HG03103 (cell line): ENCODE data around the gene LRTM2.
"Not testable (repeated sequence)": the region's sequence is repeated elsewhere in the genome, so short reads cannot be mapped to it uniquely, and the experiment has no call there.

Experiments
- ATAC-seq: cut with Tn5 transposase; IDR thresholded peaks from one replicate; pipeline ENCODE4 v1.9.1; 2021; ENCODE audit warnings: low read depth; ENCODE audit not compliant: unreplicated experiment

LRTM2 gene

GRCh38 chr12:1810201-1810930, 10.0 kb upstream of the LRTM2 start:
- ATAC-seq: no peak

GRCh38 chr12:1810931-1811280, 9.5 kb upstream of the LRTM2 start:
- no peak for ATAC-seq

GRCh38 chr12:1811281-1811947, 9.0 kb upstream of the LRTM2 start:
- ATAC-seq: no peak

- no peak for ATAC-seq
These were observed 8.4 kb upstream of the LRTM2 start for GRCh38 chr12:1811948-1812291.

GRCh38 chr12:1812650-1813302, 7.6 kb upstream of the LRTM2 start:
- ATAC-seq: no peak

GRCh38 chr12:1814266-1814665, 6.1 kb upstream of the LRTM2 start:
- no peak for ATAC-seq

GRCh38 chr12:1815108-1815507, 5.3 kb upstream of the LRTM2 start:
- no peak for ATAC-seq

GRCh38 chr12:1815814-1816729, 4.3 kb upstream of the LRTM2 start:
- ATAC-seq: no peak

- ATAC-seq: no peak
These were observed 3.5 kb upstream of the LRTM2 start for GRCh38 chr12:1816730-1817348.

- ATAC-seq: not testable (repeated sequence)
These were observed 2.4 kb upstream of the LRTM2 start for GRCh38 chr12:1817928-1818327.

GRCh38 chr12:1819050-1819449, 1.3 kb upstream of the LRTM2 start:
- no peak for ATAC-seq

- ATAC-seq: no peak
These were observed 794 bp upstream of the LRTM2 start for GRCh38 chr12:1819571-1819970.

GRCh38 chr12:1820896-1821291, 529 bp downstream of the LRTM2 start:
- no peak for ATAC-seq

- ATAC-seq: no peak
These were observed 1.4 kb downstream of the LRTM2 start for GRCh38 chr12:1821805-1822204.

- ATAC-seq: no peak
These were observed 2.3 kb downstream of the LRTM2 start for GRCh38 chr12:1822699-1823098.

GRCh38 chr12:1823237-1823636, 2.9 kb downstream of the LRTM2 start:
- ATAC-seq: no peak

GRCh38 chr12:1825382-1826102, 5.2 kb downstream of the LRTM2 start:
- ATAC-seq: no peak

- no peak for ATAC-seq
These were observed 6.0 kb downstream of the LRTM2 start for GRCh38 chr12:1826401-1826800.

- no peak for ATAC-seq
These were observed 6.7 kb downstream of the LRTM2 start for GRCh38 chr12:1826867-1827705.
